DOHH2 (cell line): ENCODE results near the gene WBP2.

ENCODE experiments used
- H3F3A ChIP-seq: fragments of 200-600 bp; sonication (generic), shearing (Covaris generic); 2 replicates; pipeline ENCODE4 v1.6.0; 2016; ENCODE audit warnings: antibody characterized with exemption, mild to moderate bottlenecking; ENCODE audit not compliant: control insufficient read depth, insufficient read depth
- H3K27ac ChIP-seq: fragments of 200-600 bp; sonication (generic); 2 replicates; pipeline ENCODE4 v1.5.1; 2014; ENCODE audit warnings: low read depth, mild to moderate bottlenecking, low read length, moderate library complexity
- H3K27me3 ChIP-seq: fragments of 200-600 bp; sonication (generic); 2 replicates; pipeline ENCODE4 v1.6.1; 2014; ENCODE audit warnings: mild to moderate bottlenecking, low read length, mixed read lengths; ENCODE audit not compliant: control insufficient read depth
- H3K36me3 ChIP-seq: fragments of 200-600 bp; sonication (generic); 2 replicates; pipeline ENCODE4 v1.6.1; 2014; ENCODE audit warnings: mild to moderate bottlenecking, low read length, moderate library complexity, mixed read lengths; ENCODE audit not compliant: control insufficient read depth
- H3K4me1 ChIP-seq: fragments of 200-600 bp; sonication (generic); 2 replicates; pipeline ENCODE4 v1.6.1; 2014; ENCODE audit warnings: mild to moderate bottlenecking, low read length, mixed read lengths; ENCODE audit not compliant: control insufficient read depth
- H3K4me2 ChIP-seq: fragments of 200-600 bp; sonication (generic); 2 replicates; pipeline ENCODE4 v1.6.0; 2014; ENCODE audit warnings: mild to moderate bottlenecking, low read length, moderate library complexity
- H3K4me3 ChIP-seq: fragments of 200-600 bp; sonication (generic); 2 replicates; pipeline ENCODE4 v1.5.1; 2014; ENCODE audit warnings: mild to moderate bottlenecking, low read length, mixed read lengths
- H3K79me2 ChIP-seq: fragments of 200-600 bp; sonication (generic); 2 replicates; pipeline ENCODE4 v1.6.1; 2014; ENCODE audit warnings: mild to moderate bottlenecking, low read length, mixed read lengths; ENCODE audit not compliant: control insufficient read depth
- H3K9me2 ChIP-seq: fragments of 200-600 bp; sonication (generic); replicated peaks from 2 replicates; pipeline ENCODE4 v1.6.1; 2014; ENCODE audit warnings: mild to moderate bottlenecking, low read length, mixed read lengths; ENCODE audit not compliant: control insufficient read depth
- H3K9me3 ChIP-seq: fragments of 200-600 bp; sonication (generic); 2 replicates; pipeline ENCODE4 v1.6.1; 2014; ENCODE audit warnings: antibody characterized with exemption, low read length, mixed read lengths; ENCODE audit not compliant: control insufficient read depth, insufficient read depth
- H4K20me1 ChIP-seq: fragments of 200-600 bp; sonication (generic); 2 replicates; pipeline ENCODE4 v1.6.0; 2014; ENCODE audit warnings: low read depth, mild to moderate bottlenecking, antibody characterized with exemption, low read length, moderate library complexity; ENCODE audit not compliant: control insufficient read depth, insufficient read depth
- CTCF ChIP-seq: fragments of 200-600 bp; sonication (generic); IDR thresholded peaks from one replicate; pipeline ENCODE4 v1.5.1; 2014; ENCODE audit warnings: antibody characterized with exemption, mild to moderate bottlenecking, low read depth, low read length; ENCODE audit not compliant: poor library complexity, severe bottlenecking
- EZH2phosphoT487 ChIP-seq: fragments of 200-600 bp; sonication (generic); IDR thresholded peaks from 2 replicates; pipeline ENCODE4 v1.6.1; 2017; ENCODE audit warnings: borderline replicate concordance, mild to moderate bottlenecking, antibody characterized with exemption, low read length, moderate library complexity, mixed read lengths

The WBP2 gene

GRCh38 chr17:75881678-75882454 lies 26.7 kb upstream of the WBP2 start:
- Histone ChIP-seq H3K9me3 (no peaks in the 10 kb centered on the region), H3K36me3 (no peaks in the 10 kb centered on the region), H3F3A (0 out of 2 replicates have a peak, but pooled peaks cover 3% of the 10 kb centered on the region), H3K27me3 (peaks cover 11% of the 10 kb centered on the region), H3K79me2 (peaks cover 7% of the 10 kb centered on the region), H3K4me2 (no peak overlapping the region), H4K20me1 (no peaks in the 10 kb centered on the region), H3K9me2 (no peaks in the 10 kb centered on the region), H3K27ac (no peak overlapping the region), H3K4me1 (peaks cover 23% of the 10 kb centered on the region), H3K4me3 (no peak overlapping the region)
- TF ChIP-seq EZH2phosphoT487 (no peak), CTCF (no peak)

GRCh38 chr17:75880266-75880665 lies 25.1 kb upstream of the WBP2 start:
- Histone ChIP-seq H3K36me3 (peaks cover 6% of the 10 kb centered on the region), H3K27ac (no peak overlapping the region), H3K9me2 (no peaks in the 10 kb centered on the region), H4K20me1 (no peaks in the 10 kb centered on the region), H3K79me2 (peaks cover 15% of the 10 kb centered on the region), H3K4me2 (no peak overlapping the region), H3K4me1 (peaks cover 39% of the 10 kb centered on the region), H3F3A (0 out of 2 replicates have a peak, but pooled peaks cover 6% of the 10 kb centered on the region), H3K27me3 (peaks cover 11% of the 10 kb centered on the region), H3K4me3 (no peak overlapping the region), H3K9me3 (no peaks in the 10 kb centered on the region)
- TF ChIP-seq CTCF (no peak), EZH2phosphoT487 (no peak)

GRCh38 chr17:75878174-75878998 lies 23.3 kb upstream of the WBP2 start, which contains the start of gene TRIM47:
TRIM47 (minus strand) TSS chr17:75878581; CDS start chr17:75878548, 33 bp downstream.
- 0 out of 2 replicates have a peak, but pooled peaks cover 6% of the 10 kb centered on the region for H3F3A ChIP-seq
- peak within 1 kb of the TSS; percentile 80 for H3K27ac ChIP-seq
- H3K36me3 ChIP-seq: peaks cover 10% of the 10 kb centered on the region
- H3K4me1 ChIP-seq: peaks cover 40% of the 10 kb centered on the region
- H3K9me2 ChIP-seq: no peaks in the 10 kb centered on the region
- peak within 1 kb of the TSS; percentile 75 for H3K4me3 ChIP-seq
- H4K20me1 ChIP-seq: no peaks in the 10 kb centered on the region
- no peaks in the 10 kb centered on the region for H3K9me3 ChIP-seq
- H3K4me2 ChIP-seq: peak within 1 kb of the TSS; percentile 98
- H3K79me2 ChIP-seq: peaks cover 15% of the 10 kb centered on the region
- peaks cover 11% of the 10 kb centered on the region for H3K27me3 ChIP-seq
- no peak for TF ChIP-seq CTCF
- no peak for TF ChIP-seq EZH2phosphoT487
